ENCODE results near the gene PRRX2.

Gene PRRX2

DNA sequence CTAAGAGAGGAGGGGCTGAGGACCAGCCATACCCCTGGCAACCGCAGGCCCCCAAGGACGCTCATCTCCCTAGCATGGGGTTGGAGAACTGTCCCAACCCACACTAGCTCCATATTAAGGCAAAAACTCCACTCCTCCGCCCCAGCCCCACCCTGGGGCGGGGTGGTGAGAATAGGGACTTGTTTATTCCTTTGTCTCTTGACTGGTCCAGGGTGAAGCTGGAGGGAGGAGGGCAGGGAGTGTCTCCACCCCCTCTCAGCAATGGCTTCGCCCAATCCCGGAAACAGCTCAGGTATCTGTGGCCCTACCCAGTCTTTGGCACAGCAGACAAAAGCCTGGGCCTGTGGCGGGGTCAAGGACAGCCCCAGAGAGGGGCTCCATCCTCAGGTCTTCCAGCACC, 16.9 kb downstream of the PRRX2 start:
- no peak for DNase-seq

GRCh38 chr9:129685220-129685932, 19.9 kb downstream of the PRRX2 start:
- DNase-seq, result peak; percentile 76

GRCh38 chr9:129685933-129686259, 20.4 kb downstream of the PRRX2 start:
- DNase-seq, result no peak

DNA sequence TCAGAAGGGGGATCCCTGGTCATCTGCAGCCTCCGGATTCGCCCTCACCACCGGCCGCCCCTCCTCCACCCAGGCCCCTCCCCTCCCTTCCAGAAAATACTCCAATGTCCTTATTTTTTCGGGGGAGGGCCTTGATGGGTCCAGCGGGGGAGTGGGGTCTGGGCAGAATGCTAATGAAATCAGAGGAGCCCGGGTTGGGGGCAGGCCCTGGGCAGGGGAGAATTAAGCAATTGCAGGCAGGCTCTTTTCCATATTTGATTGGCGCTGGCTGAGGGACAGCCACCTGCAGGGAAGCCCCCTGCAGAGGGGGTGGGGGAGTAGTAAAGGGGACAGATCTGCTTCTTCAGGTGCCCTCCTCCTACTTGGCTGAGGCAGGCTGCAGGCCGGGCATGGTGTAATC, 21.3 kb downstream of the PRRX2 start:
- no peak for DNase-seq

DNA sequence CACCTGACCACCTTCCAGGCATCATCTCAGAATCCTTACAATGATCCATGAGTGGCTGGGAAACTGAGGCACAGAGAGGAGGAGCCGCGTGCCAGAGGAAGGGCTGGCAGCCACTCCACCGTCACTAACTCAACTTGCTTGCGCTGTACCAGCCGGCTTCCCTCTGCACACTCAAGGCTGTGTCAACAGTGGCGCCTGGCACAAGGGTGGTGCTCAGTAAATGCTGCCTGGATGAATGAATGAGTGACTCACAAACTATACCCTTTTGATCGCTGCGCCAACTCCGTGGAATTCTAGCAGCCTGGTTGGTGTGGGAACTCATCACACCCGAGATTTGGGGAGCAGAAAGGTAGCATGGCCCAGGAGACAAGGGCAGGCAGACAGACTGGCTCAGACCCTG, 21.9 kb downstream of the PRRX2 start:
- peak; percentile 13 for DNase-seq

GRCh38 chr9:129688285-129689043, 23.0 kb downstream of the PRRX2 start:
- DNase-seq, result no peak

DNA sequence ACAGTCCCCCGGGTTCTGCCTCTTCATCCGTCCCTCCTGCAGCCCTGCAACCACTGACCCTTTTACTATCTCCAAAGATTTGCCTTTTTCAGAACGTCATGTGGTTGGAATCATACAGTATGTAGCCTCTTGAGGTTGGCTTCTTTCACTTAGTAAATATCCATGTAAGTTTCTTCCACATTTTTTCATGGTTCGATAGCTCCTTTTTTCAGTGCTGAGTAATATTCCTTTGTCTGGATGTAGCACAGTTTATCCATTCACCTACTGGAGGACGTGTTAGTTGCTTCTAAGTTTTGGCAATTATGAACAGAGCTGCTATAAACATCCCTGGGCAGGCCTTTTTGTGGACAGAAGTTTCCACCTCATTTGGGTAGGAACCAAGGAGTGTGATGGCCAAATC, 27.1 kb downstream of the PRRX2 start:
- DNase-seq, result no peak

DNA sequence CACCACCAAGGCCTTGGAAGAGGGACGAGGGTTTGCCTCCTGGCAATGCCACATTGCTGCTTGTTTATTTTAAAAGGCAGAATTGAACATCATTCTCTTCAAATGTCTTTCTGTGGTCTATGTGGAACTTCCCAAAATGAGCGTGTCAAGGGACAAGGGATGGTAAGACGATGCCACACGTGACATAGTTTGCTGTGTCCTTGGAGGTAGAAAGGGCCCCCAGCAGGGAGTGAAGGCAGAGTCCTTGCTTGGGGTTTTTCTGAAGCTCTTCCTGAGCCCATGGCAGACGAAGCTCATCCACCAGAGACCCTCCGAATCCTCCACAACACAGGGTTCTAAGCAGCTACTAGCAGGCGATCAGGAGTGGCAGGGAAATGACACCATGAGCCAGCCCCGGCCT, 28.3 kb downstream of the PRRX2 start:
- no peak for DNase-seq

GRCh38 chr9:129694243-129694646, 28.8 kb downstream of the PRRX2 start:
- no peak for DNase-seq

DNA sequence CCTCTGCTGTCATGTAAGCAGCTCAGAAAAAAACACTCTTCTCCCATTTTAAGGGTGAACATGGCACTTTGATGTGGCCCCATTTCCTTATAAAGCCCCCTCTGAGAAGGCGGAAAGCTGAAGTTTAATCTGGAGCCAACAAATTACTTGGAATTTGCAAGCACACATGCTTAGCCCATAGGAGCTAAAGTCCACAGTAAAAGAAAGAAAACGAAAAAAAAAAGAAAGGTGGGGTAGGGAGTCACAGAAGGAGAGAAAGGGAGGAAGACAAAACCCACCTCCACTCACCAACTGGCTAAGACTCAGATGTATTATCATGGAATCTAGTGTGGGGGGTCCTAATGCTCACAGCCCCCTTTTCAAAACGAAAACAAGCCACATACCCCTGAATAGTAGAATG, 30.4 kb downstream of the PRRX2 start:
- no peak for DNase-seq

DNA sequence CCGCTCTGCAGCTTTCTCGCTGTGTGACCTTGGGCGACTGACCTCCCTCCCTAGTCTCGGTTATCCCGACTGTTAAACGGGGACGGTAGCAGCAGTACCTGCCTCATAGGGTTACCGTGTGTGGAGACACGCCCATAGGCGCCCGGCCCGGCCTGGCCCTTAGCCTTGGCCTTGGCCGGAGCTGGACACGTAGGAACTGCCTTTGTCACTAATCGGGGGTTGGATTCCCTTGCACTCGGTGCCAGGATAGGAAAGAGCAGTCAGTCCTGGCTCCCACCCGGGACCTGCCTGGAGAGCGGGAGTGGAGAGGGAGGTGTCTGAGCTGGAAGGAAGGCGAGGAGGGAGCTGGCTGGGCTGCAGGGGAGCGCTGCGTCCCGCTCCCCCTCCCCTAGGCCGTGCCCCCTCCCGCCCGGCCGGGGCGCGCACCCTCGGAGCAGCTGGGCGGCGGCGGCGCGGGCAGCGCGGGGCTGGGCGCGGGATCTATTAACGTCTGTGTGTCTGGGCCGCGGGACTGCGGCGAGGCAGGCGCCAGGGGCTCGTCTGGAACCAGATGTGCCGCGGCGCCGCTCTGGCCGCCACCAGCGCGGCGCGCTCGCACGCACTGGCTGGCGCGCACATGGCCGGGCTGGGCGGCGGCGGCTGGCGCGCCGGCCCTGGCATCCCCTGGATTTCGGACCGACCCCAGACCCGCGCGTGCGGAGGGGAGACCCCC, 31.7 kb downstream of the PRRX2 start:
- DNase-seq, result no peak

- no peak for DNase-seq
Measured at GRCh38 chr9:129697656-129698253, 32.3 kb downstream of the PRRX2 start.

GRCh38 chr9:129698254-129698757, 32.9 kb downstream of the PRRX2 start:
- DNase-seq, result no peak

DNA sequence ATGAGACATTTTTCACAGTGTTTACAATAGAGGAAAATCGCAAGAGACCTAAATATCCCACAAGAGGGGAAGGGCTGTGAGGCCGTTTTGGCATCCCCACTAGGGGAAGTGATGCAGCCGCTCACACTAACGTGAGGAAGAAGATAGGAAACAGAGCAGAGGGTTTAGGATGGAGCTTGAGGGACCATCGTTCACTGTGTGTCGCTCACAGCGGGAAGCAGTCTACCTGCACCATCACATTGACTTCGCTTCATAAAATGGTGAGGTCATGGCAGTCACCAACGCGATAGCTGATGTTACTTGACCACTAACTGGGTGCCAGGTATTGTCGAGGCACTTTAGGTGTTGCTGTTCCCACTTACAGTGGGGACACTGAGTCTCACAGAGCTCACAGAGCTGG, 35.6 kb downstream of the PRRX2 start:
- no peak for DNase-seq

DNA sequence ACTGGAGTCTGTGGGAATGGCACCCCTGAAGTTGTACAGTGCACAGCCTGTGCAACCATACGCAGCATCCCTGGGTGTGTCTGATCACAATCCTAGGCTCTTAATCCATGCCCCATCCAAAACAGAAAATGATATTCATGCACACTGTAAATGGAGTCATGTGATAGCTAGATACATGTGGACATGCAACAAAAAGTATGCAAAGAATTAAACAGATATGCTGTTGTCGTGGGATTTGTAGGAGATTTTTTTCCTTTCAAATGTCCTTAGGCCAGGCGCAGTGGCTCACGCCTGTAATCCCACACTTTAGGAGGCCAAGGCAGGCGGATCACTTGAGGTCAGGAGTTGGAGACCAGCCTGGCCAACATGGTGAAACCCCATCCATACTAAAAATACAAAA, 36.1 kb downstream of the PRRX2 start:
- DNase-seq, result no peak

DNA sequence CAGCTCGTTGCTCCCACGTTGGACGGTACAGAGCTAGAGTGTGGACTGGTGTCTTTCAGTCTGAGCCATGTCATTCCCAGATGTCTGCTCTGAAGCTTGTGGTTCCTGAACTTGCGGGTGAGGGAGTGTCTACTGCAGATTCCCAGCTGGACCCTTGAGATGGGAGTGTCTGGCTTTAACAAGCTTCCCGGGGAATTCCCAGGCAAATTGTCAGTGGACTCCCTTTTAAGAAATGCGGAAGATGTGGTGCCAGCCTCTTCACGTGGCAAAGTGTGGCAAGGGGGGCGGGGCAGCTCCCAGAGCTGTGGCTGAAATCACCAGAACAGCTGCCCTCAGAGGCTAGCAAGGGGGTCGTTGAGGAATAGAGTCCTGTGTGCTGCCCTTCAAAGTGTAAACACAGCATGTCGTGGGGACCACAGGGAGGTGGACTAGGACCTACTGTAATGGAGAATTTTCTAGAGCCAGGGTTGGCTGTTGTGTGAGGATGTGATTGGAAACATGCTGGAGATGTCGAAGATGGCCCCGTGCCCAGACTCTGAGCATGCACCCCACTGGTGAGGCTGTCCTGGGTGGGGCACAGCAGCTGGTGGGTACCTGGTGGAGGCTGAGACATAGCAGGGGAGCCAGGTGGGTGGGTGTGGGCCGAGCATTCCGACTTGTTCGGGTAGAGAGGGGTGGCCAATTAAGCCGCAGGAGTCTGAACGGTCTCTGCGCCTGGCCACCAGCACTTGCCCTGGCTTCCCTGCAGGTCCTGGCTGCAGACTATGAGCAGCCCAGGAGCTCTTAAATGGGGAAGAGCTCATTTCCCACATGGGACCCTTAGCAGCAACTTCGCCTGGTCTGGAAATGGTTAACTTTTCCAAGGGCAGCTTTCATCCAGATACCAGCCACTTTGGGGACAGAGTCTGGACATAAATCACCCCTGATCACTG, 37.4 kb downstream of the PRRX2 start:
- peak; percentile 82 for DNase-seq

- no peak for DNase-seq
Measured at GRCh38 chr9:129703667-129704355, 38.4 kb downstream of the PRRX2 start.

GRCh38 chr9:129704807-129705206, 39.4 kb downstream of the PRRX2 start:
- DNase-seq, result no peak

DNA sequence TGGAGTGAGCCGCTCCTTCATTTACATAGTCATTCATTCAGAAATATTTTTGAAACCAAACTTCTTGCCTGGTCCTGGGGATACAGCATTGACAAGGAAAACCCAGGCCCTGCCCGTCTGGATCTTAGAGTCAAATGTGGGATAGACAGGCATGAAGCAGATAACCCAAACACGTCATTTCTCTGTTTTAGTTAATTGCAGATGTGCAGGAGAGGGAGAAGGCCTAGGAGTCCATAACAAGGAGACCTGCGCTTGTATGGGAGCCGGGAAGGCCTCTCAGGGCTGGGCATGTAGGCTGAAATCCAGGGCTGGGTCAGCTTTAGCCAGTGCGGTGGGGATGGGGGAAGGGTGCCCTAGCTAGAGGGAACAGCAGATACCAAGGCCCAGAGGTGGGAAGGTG, 43.3 kb downstream of the PRRX2 start:
- no peak for DNase-seq

DNA sequence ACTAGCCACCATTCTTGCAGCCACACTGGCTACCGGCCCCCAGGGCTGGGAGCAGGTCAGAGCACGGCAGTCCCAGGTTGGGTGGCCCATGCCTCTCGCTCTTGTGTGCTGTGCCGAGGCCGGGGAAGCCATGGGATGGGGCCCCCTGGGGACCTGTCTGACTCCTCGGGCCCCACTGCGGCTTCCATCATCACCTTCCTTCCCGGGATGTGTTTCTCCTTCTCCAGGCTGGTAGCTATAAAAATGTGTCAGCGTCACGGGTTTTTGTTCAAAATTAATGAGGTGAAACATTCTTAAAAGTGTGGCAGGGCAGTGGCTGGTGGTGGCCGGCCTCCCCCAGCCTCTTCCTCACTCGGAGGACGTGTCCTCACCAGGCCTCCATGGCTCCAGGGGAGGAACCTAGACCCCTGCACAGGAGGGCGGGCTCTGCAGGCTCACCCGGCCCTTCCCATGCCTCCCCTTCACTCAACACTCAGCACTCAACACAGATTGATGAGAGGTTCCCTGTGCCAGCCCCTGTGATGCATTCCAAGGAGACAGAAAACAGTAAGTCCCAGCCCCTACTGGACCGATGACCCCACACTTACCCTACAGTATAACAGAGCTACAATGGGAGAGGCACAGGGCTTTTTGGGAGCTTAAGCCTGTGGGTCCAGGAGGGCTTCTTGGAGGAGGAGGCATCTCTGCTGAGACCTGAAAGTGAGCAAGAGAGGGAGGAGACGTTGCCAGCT, 44.2 kb downstream of the PRRX2 start:
- no peak for DNase-seq

DNA sequence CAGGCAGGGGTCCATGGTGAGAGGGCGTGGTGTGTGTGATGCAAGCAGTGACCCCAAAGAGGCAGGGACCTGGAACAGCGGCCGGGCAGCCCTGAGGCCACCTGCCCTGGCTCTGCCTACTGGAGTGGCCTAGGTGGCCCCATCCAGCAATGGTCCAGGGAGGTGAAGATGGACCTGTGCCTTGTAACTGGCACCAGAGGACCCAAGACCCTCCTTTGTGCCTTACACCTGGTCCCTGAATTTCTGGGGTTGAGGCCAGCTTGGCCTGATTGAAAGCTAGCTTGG, 44.7 kb downstream of the PRRX2 start:
- no peak for DNase-seq

All from NCI-H226 (cell line).